ENCODE data around the gene PBX4. TPM values are rescaled to one million over a fixed set of nuclear protein-coding genes. Genes with fewer than 3 reads are reported as not detected.
A peak's percentile ranks its signal among the peaks of the same experiment; 100 is the strongest.
"Not testable (repeated sequence)": the region's sequence is repeated elsewhere in the genome, so short reads cannot be mapped to it uniquely, and the experiment has no call there.

The PBX4 gene
- total and polyA plus RNA-seq, 2 donors: 2.1 to 3.9 TPM

DNA sequence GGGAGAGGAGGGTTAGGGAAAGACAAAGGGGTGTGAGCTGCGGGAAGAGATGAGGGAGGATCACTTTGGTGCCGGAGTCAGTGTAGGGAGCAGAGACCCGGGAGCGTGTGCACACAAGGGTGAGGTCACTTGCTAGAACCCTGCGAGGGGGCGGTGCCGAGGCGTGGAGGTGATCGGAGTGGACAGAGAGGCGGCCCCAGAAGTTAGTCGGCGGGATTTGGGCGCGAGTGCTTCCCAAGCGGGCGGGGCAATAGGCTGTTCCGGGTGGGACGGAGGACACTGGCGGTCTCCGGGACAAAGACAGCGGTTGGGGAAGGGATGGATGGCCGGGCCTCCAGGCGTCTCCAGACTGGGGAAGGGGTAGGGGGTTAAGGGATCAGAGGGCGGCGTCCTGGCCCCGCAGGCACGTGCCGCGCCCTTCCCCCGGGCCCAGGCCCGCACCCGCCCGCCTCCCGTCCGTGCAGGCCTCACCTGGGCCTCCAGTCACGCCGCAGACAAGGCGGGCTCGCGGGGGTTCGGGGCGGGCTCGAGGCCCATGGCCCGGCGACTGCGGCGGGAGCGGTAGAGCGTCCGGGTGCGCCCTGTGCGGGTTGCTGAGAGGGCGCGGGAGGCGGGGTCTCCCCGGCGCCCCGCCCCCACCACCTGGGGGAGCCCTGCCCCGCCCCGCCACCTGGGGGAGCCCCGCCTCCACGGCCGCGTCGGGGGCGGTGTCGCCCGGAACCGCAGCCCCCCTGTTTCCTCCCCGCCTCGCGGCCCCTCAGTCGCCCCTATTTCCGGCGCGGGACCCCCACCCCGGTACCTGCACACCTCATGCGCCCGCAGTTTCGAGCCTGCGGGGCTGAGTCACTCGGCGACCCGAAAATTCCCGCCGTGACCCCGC lies 9.4 kb upstream of the PBX4 start, which contains the start of gene LPAR2:
TSS of gene LPAR2 (minus strand) at position 600 of the 880 bp plus-strand sequence. CDS start 945 bp downstream, outside the sequence.
- H3K27ac ChIP-seq (ENCODE audit: low read depth): peak within 1 kb of the TSS; percentile 72
- H3K36me3 ChIP-seq (ENCODE audit: insufficient read depth): no peaks in the 10 kb centered on the region
- DNase-seq (ENCODE audit: extremely low spot score): no peak
- peak within 1 kb of the TSS; percentile 54 for H3K4me3 ChIP-seq (ENCODE audit: low read depth, low read length)
- H3K4me1 ChIP-seq (ENCODE audit: insufficient read depth): no peaks in the 10 kb centered on the region
- WGBS: 3% methylated on average over 87 of the region's 87 CpGs

DNA sequence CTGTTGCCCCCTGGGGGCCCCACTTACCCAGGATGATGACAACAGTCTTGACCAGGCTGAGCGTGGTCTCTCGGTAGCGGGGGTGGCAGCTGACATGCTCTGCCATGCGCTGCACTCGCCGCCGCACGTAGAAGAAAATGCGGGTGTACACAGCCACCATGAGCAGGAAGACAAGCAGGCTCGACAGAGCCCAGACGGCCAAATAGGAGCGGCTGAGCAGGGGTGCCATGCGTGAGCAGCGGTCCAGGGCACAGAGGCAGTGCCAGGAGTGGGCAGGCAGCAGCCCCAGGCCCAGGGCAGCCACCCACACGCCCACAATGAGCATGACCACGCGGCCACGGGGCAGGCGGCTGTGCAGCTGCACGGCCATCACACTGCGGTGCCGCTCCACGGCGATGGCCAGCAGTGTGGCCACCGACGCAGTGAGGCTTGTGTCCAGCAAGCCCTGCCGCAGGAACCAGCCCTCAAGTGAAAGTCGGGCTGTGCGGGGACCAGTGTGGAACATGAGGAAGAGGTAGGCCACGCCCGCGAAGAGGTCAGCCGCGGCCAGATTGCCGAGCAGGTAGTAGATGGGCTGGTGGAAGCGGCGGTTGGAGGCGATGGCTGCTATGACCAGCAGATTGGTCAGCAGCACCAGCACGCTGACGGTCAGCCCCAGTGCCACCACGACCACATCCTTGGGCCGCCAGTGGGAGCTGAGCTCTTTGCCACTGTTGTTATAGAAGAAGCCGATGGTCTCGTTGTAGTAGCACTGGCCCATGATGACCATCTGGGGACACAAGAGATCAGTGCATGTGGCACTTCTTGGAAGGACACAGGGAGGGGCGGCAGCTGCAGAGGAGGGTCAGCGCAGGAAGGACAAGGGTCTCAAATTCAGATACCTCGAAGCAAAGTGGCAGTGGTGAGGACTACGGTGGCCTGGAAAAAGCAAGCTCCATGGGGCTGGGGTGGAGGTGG lies 8.3 kb upstream of the PBX4 start:
- Histone ChIP-seq H3K4me3 (ENCODE audit: low read depth, low read length) (no peak overlapping the region), H3K4me1 (ENCODE audit: insufficient read depth) (no peaks in the 10 kb centered on the region), H3K27ac (ENCODE audit: low read depth) (no peak overlapping the region), H3K36me3 (ENCODE audit: insufficient read depth) (no peaks in the 10 kb centered on the region)
- no peak for DNase-seq (ENCODE audit: extremely low spot score)
- 96% methylated on average over 48 of the region's 48 CpGs for WGBS

DNA sequence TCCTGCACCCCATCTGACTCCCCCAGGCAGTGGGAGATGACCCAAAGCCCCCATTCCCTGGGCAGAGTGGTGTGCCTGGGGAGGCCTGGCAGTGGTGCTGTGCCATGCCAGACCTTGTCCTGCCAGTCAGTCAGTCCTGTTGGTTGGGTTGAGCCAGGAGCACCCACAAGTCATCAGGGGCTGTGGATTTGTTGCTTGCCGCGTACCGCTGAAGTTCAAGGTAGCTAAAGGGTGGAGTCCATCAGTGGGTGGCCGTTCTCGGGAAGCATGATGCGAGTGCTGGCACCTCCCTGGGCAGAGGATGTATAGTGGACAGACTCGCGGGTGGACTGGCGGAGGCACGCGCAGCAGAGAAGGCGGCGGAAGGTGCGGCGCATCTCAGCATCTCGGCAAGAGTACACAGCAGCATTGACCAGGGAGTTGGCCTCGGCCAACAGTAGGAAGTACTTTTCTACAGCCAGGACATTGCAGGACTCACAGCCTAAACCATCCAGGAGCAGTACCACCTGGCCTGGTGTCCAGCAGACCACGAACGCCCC lies 5.6 kb upstream of the PBX4 start:
- Histone ChIP-seq H3K36me3 (ENCODE audit: insufficient read depth) (no peaks in the 10 kb centered on the region), H3K27ac (ENCODE audit: low read depth) (no peak overlapping the region), H3K4me3 (ENCODE audit: low read depth, low read length) (no peak overlapping the region), H3K4me1 (ENCODE audit: insufficient read depth) (no peaks in the 10 kb centered on the region)
- 96% methylated on average over 19 of the region's 19 CpGs for WGBS
- no peak for DNase-seq (ENCODE audit: extremely low spot score)

DNA sequence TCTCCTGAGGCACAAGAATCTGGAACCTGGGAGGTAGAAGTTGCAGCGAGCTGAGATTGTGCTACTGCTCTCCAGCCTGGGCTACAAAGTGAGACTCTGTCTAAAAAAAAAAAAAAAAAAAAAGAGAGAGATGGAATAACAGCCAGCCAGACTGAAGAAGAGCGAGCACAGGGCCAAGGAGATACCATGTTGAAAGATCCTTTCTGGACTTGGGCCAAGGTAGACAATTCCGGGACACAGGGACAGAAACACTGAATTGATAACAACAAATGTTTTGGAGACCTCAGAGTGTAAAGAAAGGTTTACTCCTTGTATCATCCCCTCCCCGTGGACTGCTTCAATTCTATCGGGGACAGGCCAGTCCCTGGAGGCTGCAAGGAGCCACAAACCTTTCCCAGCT lies 4.9 kb upstream of the PBX4 start:
- 88% methylated on average over 5 of the region's 5 CpGs for WGBS
- Histone ChIP-seq H3K27ac (ENCODE audit: low read depth) (no peak overlapping the region), H3K4me3 (ENCODE audit: low read depth, low read length) (no peak overlapping the region), H3K36me3 (ENCODE audit: insufficient read depth) (no peaks in the 10 kb centered on the region), H3K4me1 (ENCODE audit: insufficient read depth) (no peaks in the 10 kb centered on the region)
- DNase-seq (ENCODE audit: extremely low spot score): no peak

GRCh38 chr19:19619849-19620210 lies 1.3 kb upstream of the PBX4 start:
- no peak for DNase-seq (ENCODE audit: extremely low spot score)
- Histone ChIP-seq H3K4me1 (ENCODE audit: insufficient read depth) (no peaks in the 10 kb centered on the region), H3K4me3 (ENCODE audit: low read depth, low read length) (no peak overlapping the region), H3K36me3 (ENCODE audit: insufficient read depth) (no peaks in the 10 kb centered on the region), H3K27ac (ENCODE audit: low read depth) (no peak overlapping the region)
- 80% methylated on average over 7 of the region's 7 CpGs for WGBS

DNA sequence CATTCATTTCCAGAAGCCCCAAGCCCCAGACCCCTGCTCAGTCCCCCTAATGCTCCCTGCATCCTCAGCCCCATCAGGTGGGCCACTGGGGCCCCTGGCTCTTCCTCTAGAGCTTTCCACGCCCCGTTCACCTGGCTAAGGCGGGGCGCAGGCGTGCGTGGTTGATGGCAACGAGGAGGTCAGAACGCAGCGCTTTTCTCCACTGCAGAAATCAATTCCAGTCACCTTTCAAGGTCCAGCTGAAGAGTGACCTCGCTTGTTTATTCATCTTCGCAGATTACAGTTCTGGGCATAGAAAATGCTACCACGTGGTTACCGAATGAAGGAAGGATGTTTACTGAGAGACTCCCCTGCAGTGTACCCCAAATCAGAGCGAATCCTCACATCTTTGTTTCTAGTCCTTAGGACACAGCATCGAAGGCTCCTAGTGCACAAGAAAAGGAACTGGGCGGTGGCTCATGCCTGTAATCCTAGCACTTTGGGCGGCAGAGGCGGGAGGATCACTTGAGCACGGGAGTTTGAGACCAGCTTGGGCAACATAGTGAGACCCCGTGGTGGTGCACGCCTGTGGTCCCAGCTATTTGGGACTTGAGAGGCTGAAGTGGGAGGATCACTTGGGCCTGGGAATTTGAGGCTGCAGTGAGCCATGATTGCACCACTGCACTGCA lies 828 bp upstream of the PBX4 start:
- Histone ChIP-seq H3K4me3 (ENCODE audit: low read depth, low read length) (peak overlapping the region; percentile 33), H3K4me1 (ENCODE audit: insufficient read depth) (no peaks in the 10 kb centered on the region), H3K27ac (ENCODE audit: low read depth) (no peak overlapping the region), H3K36me3 (ENCODE audit: insufficient read depth) (no peaks in the 10 kb centered on the region)
- 51% methylated on average over 21 of the region's 21 CpGs for WGBS
- DNase-seq (ENCODE audit: extremely low spot score): no peak

DNA sequence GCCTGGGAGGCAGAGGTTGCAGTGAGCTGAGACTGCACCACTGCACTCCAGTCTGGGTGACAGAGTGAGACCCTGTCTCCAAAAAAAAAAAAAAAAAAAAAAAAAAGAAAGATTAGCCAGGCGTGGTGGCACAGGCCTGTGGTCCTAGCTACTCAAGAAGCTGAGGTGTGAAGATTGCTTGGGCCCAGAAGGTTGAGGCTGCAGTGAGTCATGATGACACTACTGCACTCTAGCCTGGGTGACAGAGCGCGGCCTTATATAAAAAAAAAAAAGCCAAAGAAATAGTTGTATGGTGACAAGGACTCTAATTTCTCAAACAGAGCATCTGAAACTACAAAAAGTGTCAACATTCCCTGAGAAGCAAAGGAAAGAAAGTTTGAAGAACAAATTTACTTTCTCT lies 3.4 kb downstream of the PBX4 start:
- no peak overlapping the region for H3K4me3 ChIP-seq (ENCODE audit: low read depth, low read length)
- no peaks in the 10 kb centered on the region for H3K36me3 ChIP-seq (ENCODE audit: insufficient read depth)
- no peaks in the 10 kb centered on the region for H3K4me1 ChIP-seq (ENCODE audit: insufficient read depth)
- 89% methylated on average over 3 of the region's 3 CpGs for WGBS
- H3K27ac ChIP-seq (ENCODE audit: low read depth): no peak overlapping the region
- no peak for DNase-seq (ENCODE audit: extremely low spot score)

GRCh38 chr19:19613506-19613905 lies 5.0 kb downstream of the PBX4 start:
- Histone ChIP-seq H3K36me3 (ENCODE audit: insufficient read depth) (no peaks in the 10 kb centered on the region), H3K4me3 (ENCODE audit: low read depth, low read length) (no peak overlapping the region), H3K27ac (ENCODE audit: low read depth) (no peak overlapping the region), H3K4me1 (ENCODE audit: insufficient read depth) (no peaks in the 10 kb centered on the region)
- 75% methylated on average over 4 of the region's 4 CpGs for WGBS
- DNase-seq (ENCODE audit: extremely low spot score): no peak

DNA sequence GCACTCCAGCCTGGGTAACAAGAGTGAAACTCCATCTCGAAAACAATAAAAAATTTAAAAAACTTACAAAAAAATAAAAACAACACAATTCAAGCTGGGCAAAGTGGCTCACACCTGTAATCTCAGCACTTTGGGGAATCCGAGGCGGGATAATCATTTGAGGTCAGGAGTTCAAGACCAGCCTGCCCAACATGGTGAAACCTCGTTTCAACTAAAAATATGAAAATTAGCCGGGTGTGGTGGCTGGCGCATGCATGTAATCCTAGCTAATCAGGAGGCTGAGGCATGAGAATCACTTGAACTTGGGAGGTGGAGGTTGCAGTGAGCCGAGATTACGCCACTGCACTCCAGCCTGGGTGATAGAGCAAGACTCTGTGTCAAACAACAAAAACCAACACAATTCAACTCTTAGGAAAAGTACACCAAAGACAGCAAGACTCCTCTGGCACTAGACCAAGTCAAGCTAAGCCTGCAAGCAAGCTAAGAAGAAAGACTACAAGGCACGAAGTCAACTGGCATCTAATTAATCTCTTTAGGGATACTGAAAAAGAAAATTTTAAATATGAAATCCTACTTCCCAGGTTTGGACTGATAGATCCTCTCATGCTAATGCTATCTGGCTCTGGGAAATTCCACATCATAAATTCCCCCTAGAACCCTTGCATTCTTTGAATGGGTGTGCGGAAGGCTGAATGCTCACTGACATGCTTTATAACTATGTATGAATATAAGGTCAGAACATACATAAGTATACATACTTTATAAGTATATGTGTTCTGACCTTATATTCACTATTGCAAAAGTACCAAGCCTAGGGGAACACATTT lies 7.9 kb downstream of the PBX4 start:
- H3K36me3 ChIP-seq (ENCODE audit: insufficient read depth): no peaks in the 10 kb centered on the region
- DNase-seq (ENCODE audit: extremely low spot score): no peak
- no peaks in the 10 kb centered on the region for H3K4me1 ChIP-seq (ENCODE audit: insufficient read depth)
- H3K4me3 ChIP-seq (ENCODE audit: low read depth, low read length): no peak overlapping the region
- H3K27ac ChIP-seq (ENCODE audit: low read depth): no peak overlapping the region
- 88% methylated on average over 10 of the region's 10 CpGs for WGBS

- WGBS: 93% methylated on average over 8 of the region's 8 CpGs
- not testable (repeated sequence) for H3K4me3 ChIP-seq (ENCODE audit: low read depth, low read length)
These were observed 11.8 kb downstream of the PBX4 start for GRCh38 chr19:19606686-19607085.

DNA sequence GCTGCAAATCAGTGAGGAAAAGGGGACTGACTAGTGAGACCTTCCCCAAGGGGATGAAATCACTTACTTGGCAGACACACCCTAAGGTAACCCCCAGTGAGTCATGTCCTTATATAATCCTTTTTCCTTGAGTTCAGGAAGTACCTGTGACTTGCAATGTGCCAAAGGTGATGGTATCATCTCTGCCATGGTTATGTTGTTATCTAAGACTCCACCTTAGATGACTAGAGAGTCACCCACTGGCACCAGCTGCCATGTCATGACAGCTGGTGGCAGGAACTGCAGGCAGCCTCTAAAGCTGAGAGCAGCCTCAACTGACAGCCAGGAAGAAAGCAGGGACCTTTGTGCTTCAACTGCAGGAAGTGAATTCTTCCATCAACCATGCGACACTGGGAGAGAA lies 12.5 kb downstream of the PBX4 start:
- Histone ChIP-seq H3K4me1 (ENCODE audit: insufficient read depth) (no peaks in the 10 kb centered on the region), H3K36me3 (ENCODE audit: insufficient read depth) (no peaks in the 10 kb centered on the region), H3K27ac (ENCODE audit: low read depth) (no peak overlapping the region), H3K4me3 (ENCODE audit: low read depth, low read length) (no peak overlapping the region)
- no peak for DNase-seq (ENCODE audit: extremely low spot score)
- WGBS: 76% methylated on average over 1 of the region's 1 CpG

More at GRCh38 chr19:19606686-19607085, 11.8 kb downstream of the PBX4 start:
- H3K4me1 ChIP-seq (ENCODE audit: insufficient read depth); H3K36me3 ChIP-seq (ENCODE audit: insufficient read depth); DNase-seq (ENCODE audit: extremely low spot score); H3K27ac ChIP-seq (ENCODE audit: low read depth): not testable (repeated sequence)

- H3K4me1 ChIP-seq (ENCODE audit: insufficient read depth): no peaks in the 10 kb centered on the region
These were observed 15.7 kb downstream of the PBX4 start for GRCh38 chr19:19602713-19603324.

More at GRCh38 chr19:19602713-19603324, 15.7 kb downstream of the PBX4 start:
- Histone ChIP-seq H3K36me3 (ENCODE audit: insufficient read depth) (no peaks in the 10 kb centered on the region), H3K27ac (ENCODE audit: low read depth) (no peak overlapping the region), H3K4me3 (ENCODE audit: low read depth, low read length) (no peak overlapping the region)
- 79% methylated on average over 3 of the region's 3 CpGs for WGBS
- DNase-seq (ENCODE audit: extremely low spot score): no peak

Data from urinary bladder (tissue), 4 donors.